ENCODE data around the gene TMEM221.
A peak's percentile ranks its signal among the peaks of the same experiment; 100 is the strongest.

TMEM221 gene

DNA sequence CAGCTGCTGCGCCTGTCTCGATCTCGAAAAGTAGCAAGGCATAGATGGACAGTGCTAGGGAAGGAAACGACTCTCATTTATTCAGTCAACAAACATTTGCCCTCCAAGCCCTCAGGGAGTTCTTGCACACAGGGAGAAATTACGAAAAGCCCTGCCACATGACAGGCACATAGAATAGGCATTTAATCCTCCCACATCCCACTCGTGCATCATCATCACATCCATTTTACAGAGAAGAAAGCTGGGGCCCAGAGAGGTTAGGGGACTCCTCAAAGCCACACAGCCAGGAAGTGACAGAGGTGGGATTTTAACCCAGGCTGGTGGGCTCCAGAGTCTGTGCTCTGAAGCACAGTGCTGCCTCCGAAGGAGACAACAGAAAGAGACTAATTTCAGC, 11.6 kb downstream of the TMEM221 start:
- no peak for DNase-seq

- no peak for DNase-seq
These were observed 12.2 kb downstream of the TMEM221 start for GRCh38 chr19:17436094-17436873.

DNA sequence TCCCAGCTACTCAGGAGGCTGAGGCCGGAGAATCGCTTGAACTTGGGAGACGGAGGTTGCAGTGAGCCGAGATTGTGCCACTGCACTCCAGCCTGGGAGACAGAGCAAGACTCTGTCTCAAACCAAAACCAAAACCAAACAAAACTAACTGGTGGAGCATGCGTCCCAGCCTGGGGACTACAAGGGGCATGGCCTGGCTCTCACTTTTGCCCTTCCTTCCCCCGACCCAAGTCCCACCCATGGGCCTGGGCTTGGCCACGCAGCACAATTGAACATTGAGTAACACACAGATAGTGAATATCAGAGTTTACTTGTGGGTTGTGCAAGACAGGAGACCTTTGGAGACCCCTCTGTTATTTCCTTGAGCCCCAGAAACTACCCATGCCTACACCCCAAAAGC, 13.2 kb downstream of the TMEM221 start:
- no peak for DNase-seq

DNA sequence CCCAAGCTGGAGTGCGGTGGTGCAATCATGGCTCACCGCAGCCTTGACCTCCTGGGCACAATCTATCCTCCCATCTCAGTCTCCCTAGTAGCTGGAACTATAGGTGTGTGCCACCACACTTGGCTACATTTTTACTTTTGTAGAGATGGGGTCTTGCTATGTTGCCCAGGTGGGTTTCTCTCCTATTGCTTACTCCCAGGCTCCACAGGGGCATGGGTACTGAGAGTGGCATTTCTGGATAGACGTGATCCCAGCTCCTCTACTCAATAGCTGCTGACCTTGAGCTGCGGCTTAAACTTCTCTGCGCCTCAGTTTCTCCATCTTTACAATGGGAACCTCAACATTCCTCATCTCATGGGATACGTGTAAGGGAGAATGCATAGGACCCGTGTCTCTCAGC, 17.1 kb downstream of the TMEM221 start:
- DNase-seq: no peak

- no peak for DNase-seq
These were observed 18.8 kb downstream of the TMEM221 start for GRCh38 chr19:17429641-17430113.

GRCh38 chr19:17424743-17425365, 23.6 kb downstream of the TMEM221 start:
- DNase-seq: no peak

DNA sequence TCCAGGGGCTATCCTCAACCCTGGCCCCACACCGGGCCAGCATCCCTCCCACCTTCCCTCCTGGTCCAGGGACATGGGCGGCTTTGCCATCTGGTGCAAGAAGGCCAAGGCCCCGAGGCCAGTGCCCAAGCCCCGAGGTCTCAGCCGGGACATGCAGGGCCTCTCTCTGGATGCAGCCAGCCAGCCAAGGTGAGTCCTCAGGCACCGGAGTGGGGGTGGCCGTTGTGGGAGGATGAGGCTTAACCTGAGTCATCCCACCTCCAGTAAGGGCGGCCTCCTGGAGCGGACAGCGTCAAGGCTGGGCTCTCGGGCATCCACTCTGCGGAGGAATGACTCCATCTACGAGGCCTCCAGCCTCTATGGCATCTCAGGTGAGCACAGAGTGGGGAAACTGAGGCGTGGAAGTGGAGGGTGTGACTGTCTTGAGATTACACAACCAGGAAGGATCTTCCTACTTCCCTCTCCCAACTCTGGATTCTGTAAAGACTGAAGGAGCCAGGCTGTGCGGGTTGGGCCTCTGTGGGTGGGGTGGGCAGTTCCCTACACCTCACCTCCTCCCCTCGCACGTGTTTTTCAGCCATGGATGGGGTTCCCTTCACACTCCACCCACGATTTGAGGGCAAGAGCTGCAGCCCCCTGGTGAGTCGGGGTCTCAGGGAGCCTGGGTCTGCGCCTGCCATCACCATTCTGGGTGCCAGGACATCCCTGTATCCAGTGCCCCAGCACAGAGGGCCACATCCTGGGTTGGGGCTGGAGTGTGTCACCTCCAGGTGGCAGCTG, 24.8 kb downstream of the TMEM221 start:
- DNase-seq: no peak

DNA sequence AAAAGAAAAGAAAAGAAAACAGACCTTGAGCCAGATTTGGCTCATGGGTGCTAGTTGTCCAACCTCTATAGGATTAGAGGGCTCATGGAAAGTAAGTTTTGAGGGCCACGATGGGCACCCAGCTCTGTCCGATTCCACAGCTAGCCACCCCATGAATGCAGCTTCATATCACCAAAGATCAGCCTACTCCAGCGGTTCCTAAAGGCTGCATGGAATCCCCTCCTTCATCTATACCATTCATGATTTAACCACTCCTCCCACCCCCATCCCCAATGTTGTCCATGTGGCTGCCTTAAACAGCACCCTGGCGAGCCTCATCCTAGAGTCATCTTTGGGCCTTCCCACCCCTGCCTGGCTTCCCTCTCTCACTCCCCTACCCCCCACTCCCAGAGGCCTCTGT, 26.5 kb downstream of the TMEM221 start:
- DNase-seq: no peak

- DNase-seq: no peak
These were observed 28.0 kb downstream of the TMEM221 start for GRCh38 chr19:17420475-17420924.

- peak; percentile 97 for DNase-seq
These were observed 28.6 kb downstream of the TMEM221 start, which contains the start of gene MVB12A for GRCh38 chr19:17419621-17420474. MVB12A (plus strand) TSS chr19:17420047; CDS start chr19:17420136, 89 bp downstream.

- DNase-seq: no peak
These were observed 29.3 kb downstream of the TMEM221 start for GRCh38 chr19:17419154-17419620.

DNA sequence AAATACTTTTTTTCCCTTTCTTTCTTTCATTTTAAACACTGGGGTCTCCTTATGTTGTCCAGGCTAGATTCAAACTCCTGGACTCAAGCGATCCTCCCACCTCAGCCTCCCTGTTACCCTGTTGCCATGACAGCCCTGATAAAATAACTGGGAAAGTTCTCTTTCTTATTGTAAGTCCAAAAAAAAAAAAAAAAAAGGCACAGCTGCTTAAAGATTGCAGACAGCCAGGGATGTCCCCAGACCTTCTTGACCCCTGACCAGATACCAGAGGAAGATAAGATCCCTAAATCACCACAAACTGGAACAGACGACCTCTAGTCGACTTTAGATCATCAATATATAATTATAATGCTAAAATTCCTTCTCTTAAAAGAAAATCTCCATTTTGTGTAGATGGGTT, 29.8 kb downstream of the TMEM221 start:
- DNase-seq: no peak

DNA sequence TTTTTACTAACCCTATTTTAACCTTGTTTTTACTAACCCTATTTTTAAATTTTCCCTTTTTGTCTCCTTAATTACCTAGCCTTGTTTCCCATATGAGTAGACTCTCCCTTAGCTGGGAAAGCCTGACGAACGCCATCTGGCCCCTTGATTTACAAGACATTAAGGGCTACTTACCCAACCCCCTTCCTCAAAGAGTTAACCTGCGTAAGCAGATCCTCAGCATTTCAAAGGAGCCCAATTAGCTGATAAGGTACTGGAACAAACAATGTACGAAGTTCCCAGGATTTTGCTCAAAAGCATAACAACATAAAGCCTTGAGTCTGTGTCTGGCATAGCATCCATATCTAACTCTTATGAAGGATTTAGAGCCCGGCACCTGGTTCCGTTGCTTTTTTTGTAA, 33.3 kb downstream of the TMEM221 start:
- no peak for DNase-seq

GRCh38 chr19:17414097-17414496, 34.4 kb downstream of the TMEM221 start:
- DNase-seq: no peak

DNA sequence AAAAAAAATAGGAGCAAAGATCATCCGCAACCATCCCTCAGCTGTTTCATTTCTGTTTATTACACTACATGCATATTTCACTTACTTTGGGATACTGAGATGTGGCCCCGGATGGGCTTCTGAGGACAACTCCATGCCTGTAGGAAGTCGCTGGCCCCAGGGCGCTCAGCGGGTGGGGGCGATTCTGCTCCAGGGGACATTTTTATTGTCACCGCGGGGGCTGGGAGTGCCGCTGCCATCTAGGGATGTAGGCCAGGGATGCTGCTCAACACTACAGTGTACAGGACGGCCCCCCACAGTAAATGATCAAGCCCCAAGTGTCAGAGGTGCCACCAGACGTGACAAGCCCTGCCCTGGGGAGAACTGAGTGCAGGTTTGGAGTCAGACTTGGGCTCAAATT, 36.7 kb downstream of the TMEM221 start:
- DNase-seq: no peak

- DNase-seq: no peak
These were observed 38.5 kb downstream of the TMEM221 start for GRCh38 chr19:17409990-17410389.

- DNase-seq: no peak
These were observed 41.6 kb downstream of the TMEM221 start for GRCh38 chr19:17406887-17407196.

DNA sequence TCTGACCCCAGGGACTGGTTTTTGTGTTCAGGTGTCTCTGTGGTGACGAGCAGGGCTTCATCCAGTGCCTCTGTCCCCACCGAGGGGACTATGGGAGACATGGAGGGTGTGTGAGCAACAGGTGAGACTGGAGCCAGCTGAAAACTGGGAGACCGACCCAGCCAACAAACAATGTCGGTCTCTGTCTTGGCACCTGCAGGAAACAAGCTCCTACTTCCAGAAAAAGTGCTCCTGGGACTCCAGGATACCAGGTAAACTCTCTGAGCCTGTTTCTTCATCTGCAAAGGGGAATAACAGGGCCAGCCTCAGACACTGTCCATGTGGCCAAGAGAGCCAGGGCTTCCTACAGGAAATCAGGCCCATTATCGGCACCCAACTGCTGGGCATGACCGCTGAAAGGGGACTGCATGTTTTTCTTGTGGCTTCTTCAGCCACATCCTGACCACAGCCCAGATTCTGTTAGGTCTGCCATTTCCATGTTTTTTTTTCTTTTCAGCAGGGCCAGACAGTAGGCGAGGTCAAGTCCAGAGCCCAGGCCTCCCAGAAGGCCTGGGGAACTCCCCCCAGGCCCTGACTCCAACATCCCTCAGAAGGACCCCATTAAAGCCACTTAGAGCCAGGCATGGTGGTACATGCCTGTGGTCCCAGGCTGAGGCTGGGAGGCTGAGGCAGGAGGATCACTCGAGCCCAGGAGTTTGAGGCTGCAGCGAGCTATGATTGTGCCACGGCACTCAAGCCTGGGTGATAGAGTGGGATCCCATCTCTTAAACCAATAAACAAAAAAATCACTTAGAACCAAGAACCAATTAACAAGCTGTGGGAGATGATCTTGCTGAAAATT, 42.2 kb downstream of the TMEM221 start:
- no peak for DNase-seq

- DNase-seq: no peak
These were observed 43.0 kb downstream of the TMEM221 start, which contains the start of gene BST2 for GRCh38 chr19:17405250-17406045. BST2 (minus strand) TSS chr19:17405630; CDS start chr19:17405575, 55 bp downstream.

DNA sequence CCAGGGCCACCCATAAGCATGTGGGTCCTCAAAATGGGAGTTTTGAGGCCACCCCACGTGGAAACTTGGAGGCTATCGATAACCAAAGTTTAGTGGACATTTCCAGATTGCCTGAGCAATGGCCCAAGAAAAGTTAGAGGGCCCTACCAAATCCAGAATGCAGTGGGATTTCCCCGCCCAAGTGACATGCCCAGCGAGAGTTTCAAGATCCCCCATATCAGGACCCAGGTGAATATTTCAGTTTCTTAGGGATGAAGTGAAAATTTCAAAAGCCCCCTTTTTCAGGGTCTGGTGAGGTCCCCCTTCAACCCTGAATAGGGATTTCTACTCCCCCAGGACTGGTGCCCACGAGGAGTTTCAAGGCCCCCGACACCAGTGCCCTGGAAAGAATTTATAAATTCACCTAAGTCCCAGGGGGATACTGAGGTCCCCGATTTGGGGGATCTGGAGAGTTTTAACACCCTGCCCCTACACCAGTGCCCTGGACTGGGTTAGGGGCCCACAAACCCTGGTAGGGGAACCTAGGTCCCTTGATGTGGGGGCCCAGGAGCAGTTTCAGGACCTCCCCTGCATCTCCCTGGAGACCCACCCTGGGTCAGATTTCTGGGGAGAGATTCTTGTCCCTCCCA, 43.7 kb downstream of the TMEM221 start:
- no peak for DNase-seq

All from NCI-H1436 (cell line).